Hepatocyte (in vitro differentiated cells): ENCODE measurements around the gene SPATA31E1. TPM values are rescaled to one million over a fixed set of nuclear protein-coding genes. Genes with fewer than 3 reads are reported as not detected.

Source experiments
- DNase-seq: peaks from one replicate; pipeline ENCODE4 v3.0.0-alpha.2; 2016; ENCODE audit warnings: low spot score
- H2AFZ ChIP-seq: fragments of 200-600 bp; sonication (generic); 2 replicates; pipeline ENCODE4 v1.6.0; 2016; ENCODE audit warnings: antibody characterized with exemption, mild to moderate bottlenecking
- H3K27ac ChIP-seq: fragments of 200-600 bp; sonication (generic); 2 replicates; pipeline ENCODE4 v1.5.1; 2016; ENCODE audit warnings: mild to moderate bottlenecking
- H3K27me3 ChIP-seq: fragments of 200-600 bp; sonication (generic); 2 replicates; pipeline ENCODE4 v1.6.1; 2016
- H3K36me3 ChIP-seq: fragments of 200-600 bp; sonication (generic); replicated peaks from 2 replicates; pipeline ENCODE4 v1.5.1; 2016; ENCODE audit warnings: low read depth; ENCODE audit not compliant: insufficient read depth
- H3K4me1 ChIP-seq: fragments of 200-600 bp; sonication (generic); 2 replicates; pipeline ENCODE4 v1.5.1; 2016; ENCODE audit warnings: mild to moderate bottlenecking, moderate library complexity; ENCODE audit not compliant: insufficient read depth
- H3K4me2 ChIP-seq: fragments of 200-600 bp; sonication (generic); 2 replicates; pipeline ENCODE4 v1.6.0; 2016
- H3K4me3 ChIP-seq: fragments of 200-600 bp; sonication (generic); 2 replicates; pipeline ENCODE4 v1.5.1; 2016; ENCODE audit warnings: mild to moderate bottlenecking
- H3K79me2 ChIP-seq: fragments of 200-600 bp; sonication (generic); 2 replicates; pipeline ENCODE4 v1.6.0; 2017; ENCODE audit warnings: mild to moderate bottlenecking
- H3K9me2 ChIP-seq: fragments of 200-600 bp; sonication (generic); replicated peaks from 2 replicates; pipeline ENCODE4 v1.6.0; 2017; ENCODE audit warnings: mild to moderate bottlenecking; ENCODE audit not compliant: insufficient read depth
- H3K9me3 ChIP-seq: fragments of 200-600 bp; sonication (generic); 2 replicates; pipeline ENCODE4 v1.5.1; 2016; ENCODE audit warnings: low read depth, mild to moderate bottlenecking
- H4K20me1 ChIP-seq: fragments of 200-600 bp; sonication (generic); 2 replicates; pipeline ENCODE4 v1.6.0; 2016; ENCODE audit warnings: mild to moderate bottlenecking; ENCODE audit not compliant: insufficient read depth, poor library complexity, severe bottlenecking
- EZH2 ChIP-seq: fragments of 200-600 bp; sonication (generic); IDR thresholded peaks from 2 replicates; pipeline ENCODE4 v1.6.1; 2016; ENCODE audit warnings: antibody characterized with exemption, mild to moderate bottlenecking, borderline replicate concordance
- EZH2phosphoT487 ChIP-seq: fragments of 200-600 bp; sonication (generic); IDR thresholded peaks from one replicate; pipeline ENCODE4 v1.6.1; 2018; ENCODE audit warnings: antibody characterized with exemption, mild to moderate bottlenecking, low read depth, moderate library complexity; ENCODE audit not compliant: unreplicated experiment, severe bottlenecking
- WGBS: methylation state at CpG from one replicate; pipeline ENCODE4 v1.1.6; 2016; ENCODE audit warnings: low lambda C conversion rate; ENCODE audit errors: missing lambda C conversion rate; 5-methylcytosine and 5-hydroxymethylcytosine counted together
- polyA plus RNA-seq: library from polyadenylated mRNA; unstranded; fragments of >200 nt; fragmentation: Nextera tagmentation; extraction: Ambion mirVana; gene quantifications from 2 replicates; pipeline ENCODE4 v1.2.1, GENCODE V29; 2016
- total RNA-seq: library from RNA; depleted of rRNA; stranded (reverse); fragments of >200 nt; gene quantifications from 2 replicates; pipeline ENCODE4 v1.2.3, GENCODE V29; 2014
- TF ChIP-seq, protein P1 (sequence below): fragments of 200-600 bp; sonication (generic); IDR thresholded peaks from 2 replicates; pipeline ENCODE4 v1.5.1; 2016; ENCODE audit warnings: antibody characterized with exemption, mild to moderate bottlenecking; ENCODE audit not compliant: poor library complexity

SPATA31E1 gene
- total and polyA plus RNA-seq, 2 experiments from 2014 or later = not detected

- no peaks in the 10 kb centered on the region for H3K9me2 ChIP-seq
- H2AFZ ChIP-seq = no peak overlapping the region
- no peak for TF ChIP-seq EZH2
- TF ChIP-seq, protein P1, sequence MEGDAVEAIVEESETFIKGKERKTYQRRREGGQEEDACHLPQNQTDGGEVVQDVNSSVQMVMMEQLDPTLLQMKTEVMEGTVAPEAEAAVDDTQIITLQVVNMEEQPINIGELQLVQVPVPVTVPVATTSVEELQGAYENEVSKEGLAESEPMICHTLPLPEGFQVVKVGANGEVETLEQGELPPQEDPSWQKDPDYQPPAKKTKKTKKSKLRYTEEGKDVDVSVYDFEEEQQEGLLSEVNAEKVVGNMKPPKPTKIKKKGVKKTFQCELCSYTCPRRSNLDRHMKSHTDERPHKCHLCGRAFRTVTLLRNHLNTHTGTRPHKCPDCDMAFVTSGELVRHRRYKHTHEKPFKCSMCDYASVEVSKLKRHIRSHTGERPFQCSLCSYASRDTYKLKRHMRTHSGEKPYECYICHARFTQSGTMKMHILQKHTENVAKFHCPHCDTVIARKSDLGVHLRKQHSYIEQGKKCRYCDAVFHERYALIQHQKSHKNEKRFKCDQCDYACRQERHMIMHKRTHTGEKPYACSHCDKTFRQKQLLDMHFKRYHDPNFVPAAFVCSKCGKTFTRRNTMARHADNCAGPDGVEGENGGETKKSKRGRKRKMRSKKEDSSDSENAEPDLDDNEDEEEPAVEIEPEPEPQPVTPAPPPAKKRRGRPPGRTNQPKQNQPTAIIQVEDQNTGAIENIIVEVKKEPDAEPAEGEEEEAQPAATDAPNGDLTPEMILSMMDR = no peak
- TF ChIP-seq EZH2phosphoT487 = no peak
- H4K20me1 ChIP-seq = no peaks in the 10 kb centered on the region
- no peak overlapping the region for H3K4me2 ChIP-seq
- no peaks in the 10 kb centered on the region for H3K9me3 ChIP-seq
- H3K27ac ChIP-seq = no peak overlapping the region
- no peaks in the 10 kb centered on the region for H3K79me2 ChIP-seq
- H3K36me3 ChIP-seq = no peaks in the 10 kb centered on the region
- H3K4me1 ChIP-seq = peaks cover 8% of the 10 kb centered on the region
- H3K27me3 ChIP-seq = no peaks in the 10 kb centered on the region
- WGBS = 99% methylated on average over 27 of the region's 27 CpGs
- no peak overlapping the region for H3K4me3 ChIP-seq
- no peak for DNase-seq
Observed at GRCh38 chr9:87859137-87859536, 23.5 kb upstream of the SPATA31E1 start.

- TF ChIP-seq, protein P1 = no peak
- TF ChIP-seq EZH2 (no peak), EZH2phosphoT487 (no peak)
- DNase-seq = no peak
Observed at GRCh38 chr9:87859786-87860185, 22.9 kb upstream of the SPATA31E1 start.

GRCh38 chr9:87861332-87861731 lies 21.3 kb upstream of the SPATA31E1 start:
- peaks cover 8% of the 10 kb centered on the region for H3K4me1 ChIP-seq
- 92% methylated on average over 1 of the region's 1 CpG for WGBS
- H3K79me2 ChIP-seq = no peaks in the 10 kb centered on the region
- H3K9me2 ChIP-seq = no peaks in the 10 kb centered on the region
- TF ChIP-seq EZH2phosphoT487 (no peak), EZH2 (no peak)
- TF ChIP-seq, protein P1 = no peak
- H3K36me3 ChIP-seq = no peaks in the 10 kb centered on the region
- H3K27ac ChIP-seq = no peak overlapping the region
- H3K27me3 ChIP-seq = no peaks in the 10 kb centered on the region
- H4K20me1 ChIP-seq = no peaks in the 10 kb centered on the region
- no peak for DNase-seq
- H3K4me2 ChIP-seq = no peak overlapping the region
- no peak overlapping the region for H3K4me3 ChIP-seq
- no peaks in the 10 kb centered on the region for H3K9me3 ChIP-seq
- no peak overlapping the region for H2AFZ ChIP-seq

More at GRCh38 chr9:87859786-87860185, 22.9 kb upstream of the SPATA31E1 start:
- Histone ChIP-seq H3K9me3 (no peaks in the 10 kb centered on the region), H4K20me1 (no peaks in the 10 kb centered on the region), H3K79me2 (no peaks in the 10 kb centered on the region), H2AFZ (no peak overlapping the region), H3K4me3 (no peak overlapping the region), H3K27ac (no peak overlapping the region), H3K4me2 (no peak overlapping the region), H3K4me1 (peaks cover 8% of the 10 kb centered on the region), H3K27me3 (no peaks in the 10 kb centered on the region), H3K36me3 (no peaks in the 10 kb centered on the region), H3K9me2 (no peaks in the 10 kb centered on the region)
- WGBS = 92% methylated on average over 11 of the region's 11 CpGs
